ENCODE measurements around the gene ENPP6.
"Not testable (repeated sequence)": the region's sequence is repeated elsewhere in the genome, so short reads cannot be mapped to it uniquely, and the experiment has no call there.

Gene ENPP6

DNA sequence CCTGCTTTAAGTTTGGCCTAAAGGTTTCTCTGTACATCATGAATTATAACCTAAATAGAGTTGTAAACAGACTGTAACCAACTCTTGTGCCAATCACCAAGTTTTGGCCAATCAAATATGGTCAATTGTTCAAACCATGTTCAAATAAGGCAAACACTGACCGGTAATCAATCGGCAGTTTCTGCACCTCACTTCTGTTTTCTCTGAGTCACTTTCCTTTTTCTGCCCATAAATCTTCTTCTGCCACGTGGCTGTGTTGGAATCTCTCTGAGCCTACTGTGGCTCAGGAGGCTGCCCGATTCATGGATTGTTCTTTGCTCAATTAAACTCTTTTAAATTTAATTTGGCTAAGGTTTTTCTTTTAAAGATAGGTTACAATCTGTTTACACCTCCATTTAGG lies 16.5 kb upstream of the ENPP6 start:
- no peak for DNase-seq

DNA sequence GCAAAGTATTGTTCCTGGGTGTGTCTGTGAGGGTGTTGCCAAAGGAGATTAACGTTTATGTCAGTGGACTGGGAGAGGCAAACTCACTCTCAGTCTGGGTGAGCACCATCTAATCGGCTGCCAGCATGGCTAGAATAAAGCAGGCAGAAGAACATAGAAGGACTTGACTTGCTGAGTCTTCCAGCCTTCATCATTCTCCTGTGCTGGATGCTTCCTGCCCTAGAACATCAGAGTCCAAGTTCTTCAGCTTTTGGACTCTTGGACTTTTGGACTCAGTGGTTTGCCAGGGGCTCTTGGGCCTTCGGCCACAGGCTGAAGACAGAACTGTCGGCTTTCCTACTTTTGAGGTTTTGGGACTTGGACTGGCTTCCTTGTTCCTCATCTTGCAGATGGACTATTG lies 15.3 kb upstream of the ENPP6 start:
- DNase-seq: no peak

DNA sequence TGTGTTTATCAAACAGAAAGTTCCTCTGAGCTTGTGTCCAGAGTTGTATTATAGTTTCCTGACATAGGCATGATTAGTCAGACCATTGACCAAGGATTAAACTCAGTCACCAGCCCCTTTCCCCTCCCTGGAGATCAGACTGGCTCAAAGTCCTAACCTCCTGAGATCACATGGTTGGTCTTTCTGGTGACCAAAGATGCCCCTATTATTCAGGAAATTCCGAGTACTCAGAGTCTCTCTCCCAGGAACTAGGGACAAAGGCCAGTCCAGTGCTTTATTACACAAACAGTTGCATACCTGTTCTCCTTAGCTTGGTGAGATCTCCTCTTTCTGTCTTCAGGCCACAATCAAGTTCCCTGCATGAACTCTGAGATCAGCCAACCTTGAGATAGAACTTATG lies 14.5 kb upstream of the ENPP6 start:
- DNase-seq: no peak

DNA sequence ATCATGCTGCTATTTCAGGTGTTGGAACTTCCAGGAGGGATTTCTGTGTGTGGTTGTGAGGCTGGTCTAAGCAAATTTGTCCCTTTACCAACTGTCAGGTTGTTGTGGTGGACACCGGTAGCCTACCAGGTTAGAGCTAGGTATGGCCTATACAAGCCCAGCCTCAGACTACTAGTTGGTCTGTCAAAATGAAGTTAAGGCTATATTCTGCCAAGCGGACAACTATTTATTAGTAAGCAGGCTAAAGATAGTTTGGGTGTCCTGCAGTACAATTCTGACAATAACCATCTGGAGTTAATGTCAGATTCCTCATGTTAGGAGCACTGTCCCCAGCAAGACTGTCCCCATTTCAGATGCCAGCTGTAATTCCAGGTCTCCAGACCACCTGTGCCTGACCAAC lies 13.9 kb upstream of the ENPP6 start:
- no peak for DNase-seq

DNA sequence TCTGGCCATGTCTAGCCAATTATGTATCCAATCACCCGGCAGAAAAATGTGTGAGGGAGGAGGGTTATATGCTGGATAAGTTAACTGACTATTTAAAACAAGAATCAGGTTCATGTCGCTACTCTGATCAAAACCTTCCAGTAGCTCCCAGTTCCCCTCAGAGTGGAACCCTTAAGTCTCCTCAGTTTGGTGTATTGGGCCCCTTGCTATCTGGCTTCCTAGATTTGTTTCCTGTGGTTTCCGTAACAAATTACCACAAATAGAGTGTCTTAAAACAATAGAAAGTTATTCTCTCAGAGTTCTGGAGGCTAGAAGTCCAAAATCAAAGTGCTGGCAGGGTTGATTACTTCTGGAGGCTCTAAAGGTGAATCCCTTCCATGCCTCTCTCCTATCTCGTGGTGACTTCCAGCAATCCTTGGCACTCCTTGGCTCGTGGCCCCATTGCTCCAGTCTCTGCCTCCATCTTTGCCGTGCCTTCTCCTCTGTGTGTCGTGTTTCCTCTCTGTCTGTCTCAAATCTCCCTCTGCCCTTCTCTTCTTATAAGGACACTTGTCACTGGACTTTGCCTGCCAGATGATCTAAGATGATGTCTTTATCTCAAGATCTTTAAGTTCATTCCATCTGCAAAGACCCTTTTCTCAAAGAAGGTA lies 10.5 kb upstream of the ENPP6 start:
- no peak for DNase-seq

DNA sequence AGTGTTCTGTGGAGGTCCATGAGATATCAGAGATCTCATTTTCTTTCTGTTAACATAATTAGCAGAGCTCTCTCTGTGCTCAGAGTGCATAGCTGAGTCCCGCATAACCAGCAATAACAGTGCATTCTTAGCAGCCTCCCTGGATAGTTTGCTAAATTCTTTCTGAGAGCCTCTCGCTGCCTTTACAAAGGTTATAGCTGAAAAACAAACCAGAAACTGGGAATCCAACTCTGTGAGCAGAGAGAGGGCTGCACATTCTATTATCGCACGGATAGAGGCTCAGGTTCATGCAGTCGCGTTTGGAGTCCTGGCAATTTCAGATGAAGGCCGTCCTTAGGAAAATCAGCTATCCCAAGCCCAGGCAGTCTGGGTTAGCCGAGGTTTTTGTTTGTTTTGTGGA lies 1.2 kb downstream of the ENPP6 start:
- DNase-seq: no peak

DNA sequence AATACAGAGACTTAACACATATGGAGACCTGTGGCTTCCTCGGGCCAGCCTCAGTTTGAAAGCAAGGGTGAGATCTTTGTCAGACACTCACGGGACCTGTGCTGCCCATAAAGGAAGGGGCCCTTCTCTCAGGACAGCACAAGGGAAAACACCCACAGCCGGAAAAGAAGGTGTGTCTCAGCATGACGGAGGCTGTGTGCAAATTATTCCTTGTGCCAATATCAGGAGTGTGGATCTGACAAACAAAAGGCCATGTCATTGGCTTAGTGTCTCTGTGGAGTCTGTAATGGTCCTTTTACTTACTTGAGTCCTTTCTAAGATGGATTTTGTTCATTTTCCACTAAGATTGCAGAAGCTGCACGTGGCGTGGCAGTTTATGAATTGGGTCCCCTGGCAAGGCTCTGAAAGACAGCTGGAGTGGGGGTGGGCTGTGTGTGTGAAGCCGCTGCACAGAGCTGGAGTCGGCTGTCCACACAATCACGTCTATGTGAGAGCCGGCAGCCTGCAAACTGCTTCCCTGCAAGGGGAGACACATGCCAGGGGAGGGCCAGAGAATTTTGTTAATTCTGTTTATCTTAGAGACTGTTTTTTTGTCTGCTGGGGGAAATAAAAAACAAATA lies 1.9 kb downstream of the ENPP6 start:
- no peak for DNase-seq

DNA sequence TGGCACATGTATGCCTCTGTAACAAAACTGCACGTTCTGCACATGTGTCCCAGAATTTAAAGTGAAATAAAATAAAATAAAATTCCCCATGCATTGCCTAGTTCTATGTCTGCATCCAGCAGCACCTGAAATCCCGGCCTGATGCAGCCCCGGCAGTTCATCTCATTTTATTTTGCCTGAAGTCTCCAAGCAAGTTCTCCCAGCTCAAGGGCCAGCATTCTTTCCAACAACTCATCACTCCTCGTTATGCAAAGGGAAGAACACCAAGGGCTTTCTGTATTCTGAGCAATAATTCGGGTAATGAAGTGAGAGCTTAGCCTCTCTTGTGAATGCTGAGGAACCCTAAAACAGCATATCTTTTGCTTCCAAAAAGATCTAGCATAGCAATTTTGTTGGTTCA lies 2.7 kb downstream of the ENPP6 start:
- DNase-seq: no peak

DNA sequence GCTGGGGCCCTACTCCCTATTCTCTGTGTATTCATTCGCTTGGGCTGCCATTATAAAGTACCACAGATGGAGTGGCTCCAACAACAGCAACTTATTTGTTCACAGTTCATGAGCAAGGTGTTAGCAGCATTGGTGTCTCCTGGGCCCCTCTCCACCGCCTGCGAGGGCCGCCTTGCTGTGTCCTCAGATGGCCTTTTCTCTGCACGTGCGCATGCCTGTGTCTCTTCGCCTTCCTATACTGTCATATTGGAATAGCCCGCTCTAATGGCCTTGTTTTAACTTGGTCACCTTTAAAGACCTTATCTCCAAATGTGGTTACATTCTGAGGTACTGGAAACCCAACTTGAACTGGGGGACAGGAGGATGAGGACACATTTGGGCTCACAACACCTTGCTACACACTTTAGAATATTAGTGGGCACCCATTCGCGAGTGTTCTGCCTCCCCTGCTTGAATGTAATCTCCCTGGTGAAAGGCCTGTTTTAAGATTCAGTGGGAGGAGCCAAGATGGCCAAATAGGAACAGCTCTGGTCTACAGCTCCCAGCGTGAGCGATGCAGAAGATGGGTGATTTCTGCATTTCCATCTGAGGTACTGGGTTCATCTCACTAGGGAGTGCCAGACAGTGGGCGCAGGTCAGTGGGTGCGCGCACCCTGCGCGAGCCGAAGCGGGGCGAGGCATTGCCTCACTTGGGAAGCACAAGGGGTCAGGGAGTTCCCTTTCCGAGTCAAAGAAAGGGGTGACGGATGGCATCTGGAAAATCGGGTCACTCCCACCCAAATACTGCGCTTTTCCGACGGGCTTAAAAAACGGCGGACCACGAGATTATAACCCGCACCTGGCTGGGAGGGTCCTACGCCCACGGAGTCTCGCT lies 9.7 kb downstream of the ENPP6 start:
- not testable (repeated sequence) for DNase-seq

DNA sequence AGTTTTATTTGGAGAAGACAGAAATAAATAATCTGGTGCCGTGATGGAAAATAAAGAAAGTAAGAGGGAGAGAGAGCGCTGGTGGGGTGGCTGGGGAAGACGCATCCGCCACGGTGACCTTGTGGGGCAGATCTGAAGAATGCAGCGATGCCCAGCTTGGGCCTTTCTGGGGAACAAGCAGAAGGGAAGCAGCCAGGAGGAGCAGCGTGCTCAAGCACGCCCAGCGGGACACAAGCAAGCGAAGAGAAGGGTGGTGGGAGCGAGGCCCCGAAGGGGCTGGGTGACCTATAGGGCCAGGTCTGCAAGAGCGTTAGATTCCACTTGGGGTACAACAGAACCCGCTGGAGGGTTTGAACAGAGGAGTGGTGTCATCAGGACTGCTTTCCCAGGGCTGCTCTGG lies 12.4 kb downstream of the ENPP6 start:
- no peak for DNase-seq

DNA sequence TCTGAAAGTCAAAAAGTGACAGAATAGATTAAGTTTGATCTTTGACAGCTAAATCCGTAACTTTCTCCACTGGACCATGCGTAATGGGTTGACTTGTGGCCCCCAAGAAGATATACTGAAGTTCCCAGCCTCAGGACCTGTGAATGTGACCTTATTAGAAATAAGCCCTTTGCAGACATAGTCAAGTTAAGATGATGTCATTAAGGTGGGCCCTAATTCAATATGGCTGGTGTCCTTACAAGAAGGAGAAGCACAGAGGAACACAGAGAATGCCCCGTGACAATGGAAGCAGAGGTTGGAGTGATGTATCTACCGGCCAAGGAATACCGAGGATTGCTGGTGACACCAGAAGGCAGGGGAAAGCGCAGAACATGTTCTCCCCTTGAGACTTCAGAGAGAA lies 14.4 kb downstream of the ENPP6 start:
- no peak for DNase-seq

DNA sequence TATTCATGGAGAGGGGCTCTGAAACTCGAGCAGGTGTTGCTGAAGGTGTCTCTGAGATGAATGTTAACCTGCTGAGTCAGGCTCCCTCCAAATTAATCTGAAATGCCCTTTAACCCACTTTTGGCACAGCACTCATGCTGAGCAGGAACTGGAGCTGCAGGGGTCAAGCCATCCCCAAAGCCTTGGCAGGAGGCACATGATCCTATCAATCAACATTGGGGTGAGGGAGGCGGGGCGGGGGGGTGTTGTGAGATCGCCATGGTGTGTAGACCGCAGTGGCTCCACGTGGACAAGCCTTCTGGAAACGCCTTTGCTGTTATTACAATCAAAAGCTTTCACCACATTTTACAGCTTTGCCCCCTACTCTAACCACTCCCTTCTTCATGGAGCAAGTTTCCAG lies 16.5 kb downstream of the ENPP6 start:
- no peak for DNase-seq

DNA sequence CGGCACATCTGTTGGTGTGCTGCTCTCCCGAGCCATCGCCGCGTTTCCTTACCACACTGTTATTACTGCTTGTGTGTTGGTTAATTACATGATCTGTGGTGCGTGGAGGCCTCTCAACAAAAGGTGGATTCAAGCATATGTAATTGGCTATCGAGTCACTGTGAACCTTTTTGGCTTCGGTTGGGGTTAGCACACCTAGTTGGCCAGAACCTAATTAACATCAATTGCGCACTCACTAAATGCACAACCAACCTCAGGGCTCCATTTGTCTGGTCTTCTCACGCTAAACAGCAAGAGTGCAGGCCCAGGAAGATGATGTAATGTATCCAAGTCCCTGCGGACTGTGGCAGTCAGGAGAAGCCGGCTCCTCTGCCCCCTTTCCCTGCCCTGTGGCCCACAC lies 17.4 kb downstream of the ENPP6 start:
- no peak for DNase-seq

DNA sequence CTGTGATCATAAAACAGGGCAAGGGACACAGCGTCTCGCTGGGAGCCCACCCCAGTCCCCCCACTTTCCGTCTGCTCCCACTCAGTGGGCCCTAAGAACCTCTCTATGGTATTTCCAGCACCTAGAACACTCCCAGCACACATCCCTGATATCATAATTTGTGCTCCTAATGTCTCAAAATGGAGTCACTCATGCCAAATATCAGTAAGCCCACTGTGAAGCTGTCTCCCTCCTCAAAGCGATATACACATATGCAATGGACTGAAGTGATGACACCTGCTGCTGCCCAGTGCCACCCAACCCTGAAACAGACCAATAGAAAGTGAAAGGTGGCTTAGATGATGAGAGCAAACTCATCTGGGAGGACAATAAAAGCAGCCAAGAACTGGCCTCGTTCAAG lies 17.9 kb downstream of the ENPP6 start:
- DNase-seq: no peak

DNA sequence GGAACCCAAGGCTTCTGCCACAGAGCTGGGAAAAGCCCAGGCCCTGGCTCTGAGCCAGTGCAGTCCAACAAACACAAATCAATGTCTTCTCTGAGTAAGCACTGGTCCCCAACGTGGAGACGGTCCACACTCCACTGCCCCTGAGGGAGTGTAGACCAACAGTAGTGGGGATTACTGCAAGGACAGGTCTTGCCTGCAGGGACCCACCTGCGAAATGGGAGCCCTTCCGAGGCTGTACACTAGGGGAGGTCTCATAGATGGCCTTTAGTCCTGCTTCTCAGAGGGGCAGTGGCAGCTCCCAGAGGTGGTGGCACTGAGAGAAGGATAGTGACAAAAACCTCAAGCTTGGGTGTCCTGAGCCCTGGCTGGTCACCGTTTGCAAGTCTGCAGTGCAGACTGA lies 19.5 kb downstream of the ENPP6 start:
- no peak for DNase-seq

DNA sequence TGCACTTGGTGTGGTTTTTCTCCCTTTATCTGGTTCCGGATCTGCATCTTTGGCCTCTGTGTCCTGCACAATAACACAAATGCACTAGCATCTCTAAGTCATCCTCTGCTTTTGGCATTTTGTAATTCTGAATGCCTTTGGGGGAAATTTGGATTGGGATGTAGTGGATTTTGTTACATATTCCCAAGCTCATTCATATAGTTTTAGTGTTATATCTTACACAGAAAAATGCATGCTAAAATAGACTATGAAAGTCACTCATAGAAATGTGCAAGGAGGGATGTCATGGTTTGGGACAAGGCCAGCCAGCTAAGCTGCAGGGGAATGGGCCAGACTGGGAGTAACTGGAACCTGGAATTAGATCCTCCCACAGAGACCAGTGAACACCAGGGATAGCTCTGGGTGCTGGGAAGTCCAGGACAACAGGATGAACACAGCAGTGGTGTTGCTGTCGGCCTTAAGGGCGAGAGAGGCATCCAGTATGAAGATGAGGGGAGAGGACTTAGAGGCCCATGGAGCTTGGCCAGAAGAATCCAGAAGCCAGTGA lies 20.1 kb downstream of the ENPP6 start:
- DNase-seq: no peak

DNA sequence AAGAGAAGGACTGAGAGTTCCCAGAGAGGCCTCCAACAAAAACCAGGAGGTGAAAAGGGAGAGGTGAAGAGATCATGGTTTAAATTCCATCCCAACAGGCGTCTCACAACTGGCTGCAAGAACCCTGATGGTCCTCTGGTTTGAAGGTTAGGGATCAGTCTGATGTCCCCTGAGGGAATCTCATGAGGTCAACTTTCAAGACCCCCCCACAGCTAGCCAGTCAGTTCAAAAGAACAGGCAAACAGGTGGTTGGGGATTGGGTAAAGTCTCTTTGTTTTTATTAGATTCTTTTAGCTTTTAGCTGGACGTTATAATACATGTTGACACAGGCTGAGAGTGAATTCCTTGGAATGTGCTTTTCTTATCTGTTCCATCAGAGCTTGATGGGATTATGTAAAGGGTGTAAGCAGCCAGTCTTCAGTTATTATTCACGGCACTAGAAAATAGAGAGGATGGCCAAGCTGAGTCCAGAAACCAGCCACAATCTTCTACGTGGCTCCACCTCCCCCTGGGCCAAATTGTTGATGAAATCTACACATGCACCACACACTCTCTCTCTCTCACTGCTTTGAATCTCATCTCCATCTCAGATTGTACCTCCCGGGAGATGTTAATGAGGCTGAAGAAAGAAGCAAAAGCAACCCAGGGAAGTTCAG lies 20.8 kb downstream of the ENPP6 start:
- DNase-seq: no peak

DNA sequence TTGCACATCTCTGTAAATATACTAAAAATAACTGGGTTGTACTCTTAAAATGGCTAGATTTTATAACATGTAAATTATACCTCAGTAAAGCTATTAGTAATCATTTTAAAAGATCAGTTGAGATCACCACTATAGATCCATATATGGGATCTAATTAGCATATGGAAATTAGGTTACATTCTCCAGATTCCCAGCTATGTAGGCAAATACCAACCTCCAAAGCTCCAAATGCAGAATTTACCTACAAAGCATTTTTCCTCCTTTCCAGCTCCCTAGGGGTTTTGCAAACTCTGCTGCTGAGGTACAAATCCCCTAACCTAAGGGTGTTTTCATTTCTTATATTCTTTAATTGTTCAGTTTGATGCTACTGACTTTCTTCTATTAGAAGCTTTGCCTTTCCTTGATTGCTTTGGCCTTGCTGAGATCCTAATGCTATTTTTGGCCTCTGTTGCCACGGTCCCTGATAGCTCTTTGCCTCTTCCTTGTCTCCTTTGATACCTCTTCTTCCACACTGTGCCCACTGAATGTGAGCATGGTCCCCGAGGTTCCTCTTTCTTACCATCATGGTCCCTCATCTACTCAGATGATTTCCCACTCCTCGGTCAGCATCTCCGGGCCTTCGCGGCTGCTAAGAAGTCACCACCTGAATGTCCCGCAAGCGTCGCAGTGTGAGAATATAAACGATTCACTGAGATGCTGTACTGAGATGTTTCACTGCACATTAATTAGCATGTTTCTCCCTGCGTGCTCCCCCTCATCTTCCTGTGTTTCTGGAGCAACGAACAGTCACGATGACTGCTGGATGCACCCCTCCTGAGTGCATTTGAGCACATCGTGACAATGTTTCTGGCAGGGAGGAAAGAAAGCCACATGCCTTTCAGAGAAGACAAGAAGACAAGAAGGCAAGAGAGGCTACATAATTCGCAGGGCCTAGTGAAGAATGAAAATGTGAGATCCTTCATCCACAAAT lies 23.8 kb downstream of the ENPP6 start:
- DNase-seq: no peak

DNA sequence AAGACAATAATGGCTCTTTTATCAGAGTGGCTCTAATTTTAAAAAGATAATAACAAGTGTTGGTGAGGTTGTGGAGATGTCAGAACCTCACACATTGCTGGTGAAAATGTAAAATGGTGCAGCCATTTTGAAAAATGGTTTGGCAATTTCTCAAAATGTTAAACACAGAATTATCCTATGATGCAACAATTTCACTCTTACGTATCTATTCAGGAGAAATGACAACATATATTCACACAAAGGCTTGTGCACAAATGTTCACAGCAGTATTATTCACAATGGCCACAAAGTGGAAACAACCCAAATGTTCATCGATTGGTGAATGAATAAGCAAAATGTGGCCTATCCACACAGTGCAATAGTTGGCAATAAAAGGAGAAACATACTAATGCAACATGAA lies 24.7 kb downstream of the ENPP6 start:
- no peak for DNase-seq

DNA sequence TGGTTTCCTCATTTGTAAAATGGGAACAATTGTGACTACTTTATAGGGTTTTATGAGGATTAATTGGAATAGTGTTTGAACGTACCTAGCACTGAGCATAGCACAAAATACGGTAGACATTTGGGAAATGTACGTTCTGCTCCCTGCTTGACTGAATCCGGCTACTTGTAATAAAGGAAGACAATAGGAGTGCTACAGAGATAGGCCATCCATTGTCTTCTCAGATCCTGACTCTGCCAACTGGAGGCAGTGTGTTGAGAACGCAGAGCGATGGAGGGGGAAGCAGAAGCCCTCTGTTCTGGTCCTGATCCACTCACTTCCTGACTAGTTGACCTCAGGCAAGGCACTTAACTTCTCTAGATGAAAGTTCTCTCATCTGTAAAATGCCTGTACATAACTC lies 26.4 kb downstream of the ENPP6 start:
- no peak for DNase-seq

DNA sequence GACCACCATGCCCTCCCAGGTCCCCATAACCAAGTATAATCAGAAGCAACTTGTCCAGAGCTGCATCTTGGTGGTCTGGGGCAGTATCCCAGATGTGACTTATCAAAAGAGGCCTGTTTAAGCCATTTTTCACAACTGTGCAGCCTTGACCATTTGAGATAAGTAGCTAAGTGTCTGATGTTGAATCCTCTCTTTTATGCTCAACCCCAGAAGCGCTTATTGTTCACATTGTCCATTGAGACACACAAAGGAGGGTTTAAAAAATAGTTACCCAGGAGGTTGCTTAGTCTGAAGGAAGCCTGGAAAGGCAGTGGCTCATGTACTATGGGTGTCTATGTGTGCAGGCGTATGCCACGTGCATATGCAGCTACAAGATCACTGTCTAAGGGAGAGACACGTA lies 27.0 kb downstream of the ENPP6 start:
- DNase-seq: no peak

DNA sequence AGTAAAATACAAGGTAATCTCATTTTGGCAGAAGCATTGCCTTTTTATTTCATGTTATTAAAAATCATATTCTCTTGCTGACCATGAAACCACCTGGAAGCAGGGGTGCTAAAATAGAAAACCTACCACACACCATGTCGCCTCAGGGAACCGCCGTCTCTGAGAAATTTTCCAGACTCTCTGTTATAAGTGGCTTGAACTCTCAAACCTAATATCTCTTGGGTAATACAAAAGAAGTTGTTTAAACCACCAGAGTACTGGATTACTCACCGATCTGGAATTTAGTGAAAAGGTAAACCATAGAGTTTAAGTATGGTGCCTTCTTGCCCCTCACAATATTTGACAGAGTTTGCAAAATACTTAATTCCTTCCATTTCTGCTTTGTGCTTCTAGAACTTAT lies 27.7 kb downstream of the ENPP6 start:
- no peak for DNase-seq

All from stimulated activated CD4-positive, alpha-beta T cell treated with anti-CD3 and anti-CD28 coated beads, Interleukin-4, amount 100 ng/mL, for 1 hour (primary cell).